Epidermal melanocyte (primary cell): ENCODE measurements around the gene BATF3.
A peak's percentile ranks its signal among the peaks of the same experiment; 100 is the strongest.

Source experiments
- DNase-seq: peaks from one replicate; pipeline ENCODE4 v3.0.0; 2011; ENCODE audit warnings: low spot score; ENCODE audit not compliant: insufficient read length

Gene BATF3

GRCh38 chr1:212684521-212685090, 15.0 kb downstream of the BATF3 start:
- DNase-seq = no peak

GRCh38 chr1:212684076-212684475, 15.6 kb downstream of the BATF3 start:
- no peak for DNase-seq

- no peak for DNase-seq
These were observed 16.3 kb downstream of the BATF3 start for GRCh38 chr1:212683357-212683722.

- no peak for DNase-seq
These were observed 18.8 kb downstream of the BATF3 start for GRCh38 chr1:212680680-212681389.

- DNase-seq = no peak
These were observed 20.9 kb downstream of the BATF3 start for GRCh38 chr1:212678456-212679410.

GRCh38 chr1:212677573-212677972, 22.1 kb downstream of the BATF3 start:
- no peak for DNase-seq

- DNase-seq = no peak
These were observed 22.5 kb downstream of the BATF3 start for GRCh38 chr1:212677136-212677535.

- no peak for DNase-seq
These were observed 24.0 kb downstream of the BATF3 start for GRCh38 chr1:212675675-212676074.

- DNase-seq = no peak
These were observed 24.8 kb downstream of the BATF3 start for GRCh38 chr1:212674872-212675271.

GRCh38 chr1:212671342-212672031, 28.2 kb downstream of the BATF3 start:
- no peak for DNase-seq

- no peak for DNase-seq
These were observed 28.8 kb downstream of the BATF3 start for GRCh38 chr1:212670882-212671281.

GRCh38 chr1:212670301-212670700, 29.3 kb downstream of the BATF3 start:
- no peak for DNase-seq

GRCh38 chr1:212669600-212669999, 30.0 kb downstream of the BATF3 start:
- no peak for DNase-seq

GRCh38 chr1:212669102-212669501, 30.5 kb downstream of the BATF3 start:
- no peak for DNase-seq

- no peak for DNase-seq
These were observed 31.2 kb downstream of the BATF3 start for GRCh38 chr1:212668477-212668876.

GRCh38 chr1:212667223-212668139, 32.2 kb downstream of the BATF3 start:
- DNase-seq = peak; percentile 67

- DNase-seq = no peak
These were observed 33.4 kb downstream of the BATF3 start for GRCh38 chr1:212666116-212666775.

- DNase-seq = peak; percentile 60
These were observed 34.2 kb downstream of the BATF3 start for GRCh38 chr1:212665241-212666115.
